ENCODE measurements around the gene ANKZF1.
"Not testable (repeated sequence)": the region's sequence is repeated elsewhere in the genome, so short reads cannot be mapped to it uniquely, and the experiment has no call there.

Gene ANKZF1

GRCh38 chr2:219253753-219254589 lies 24.4 kb downstream of the ANKZF1 start, which contains the start of gene TUBA4A:
TSS of gene TUBA4A (minus strand) at chr2:219253918. CDS start at chr2:219253858, 60 bp downstream.
- no peak for DNase-seq (ENCODE audit: low read depth, low spot score)

- no peak for DNase-seq (ENCODE audit: low read depth, low spot score)
Measured at GRCh38 chr2:219254590-219255201, 25.1 kb downstream of the ANKZF1 start.

- not testable (repeated sequence) for DNase-seq (ENCODE audit: low read depth, low spot score)
Measured at GRCh38 chr2:219258942-219259341, 29.3 kb downstream of the ANKZF1 start.

GRCh38 chr2:219261024-219261855 lies 31.6 kb downstream of the ANKZF1 start:
- DNase-seq (ENCODE audit: low read depth, low spot score), result no peak

GRCh38 chr2:219266232-219266631 lies 36.6 kb downstream of the ANKZF1 start:
- no peak for DNase-seq (ENCODE audit: low read depth, low spot score)

GRCh38 chr2:219266886-219267285 lies 37.3 kb downstream of the ANKZF1 start:
- no peak for DNase-seq (ENCODE audit: low read depth, low spot score)

GRCh38 chr2:219268294-219268693 lies 38.7 kb downstream of the ANKZF1 start:
- no peak for DNase-seq (ENCODE audit: low read depth, low spot score)

- DNase-seq (ENCODE audit: low read depth, low spot score), result no peak
Measured at GRCh38 chr2:219269362-219270054, 39.9 kb downstream of the ANKZF1 start.

- no peak for DNase-seq (ENCODE audit: low read depth, low spot score)
Measured at GRCh38 chr2:219270055-219270372, 40.4 kb downstream of the ANKZF1 start.

- no peak for DNase-seq (ENCODE audit: low read depth, low spot score)
Measured at GRCh38 chr2:219271021-219271420, 41.4 kb downstream of the ANKZF1 start.

- DNase-seq (ENCODE audit: low read depth, low spot score), result no peak
Measured at GRCh38 chr2:219272356-219272755, 42.8 kb downstream of the ANKZF1 start.

- DNase-seq (ENCODE audit: low read depth, low spot score), result no peak
Measured at GRCh38 chr2:219272995-219273394, 43.4 kb downstream of the ANKZF1 start.

GRCh38 chr2:219273937-219274336 lies 44.3 kb downstream of the ANKZF1 start:
- DNase-seq (ENCODE audit: low read depth, low spot score), result no peak

GRCh38 chr2:219274361-219274921 lies 44.8 kb downstream of the ANKZF1 start:
- no peak for DNase-seq (ENCODE audit: low read depth, low spot score)

- DNase-seq (ENCODE audit: low read depth, low spot score), result no peak
Measured at GRCh38 chr2:219277703-219278654, 48.4 kb downstream of the ANKZF1 start.

- DNase-seq (ENCODE audit: low read depth, low spot score), result no peak
Measured at GRCh38 chr2:219278655-219279150, 49.1 kb downstream of the ANKZF1 start.

- peak; percentile 94 for DNase-seq (ENCODE audit: low read depth, low spot score)
Measured at GRCh38 chr2:219279151-219279915, 49.7 kb downstream of the ANKZF1 start, which contains the start of gene DNAJB2. TSS of gene DNAJB2 (plus strand) at chr2:219279366. CDS start at chr2:219279834, 468 bp downstream.

GRCh38 chr2:219279916-219280516 lies 50.4 kb downstream of the ANKZF1 start:
- DNase-seq (ENCODE audit: low read depth, low spot score), result no peak

- no peak for DNase-seq (ENCODE audit: low read depth, low spot score)
Measured at GRCh38 chr2:219280651-219281050, 51.0 kb downstream of the ANKZF1 start.
